ENCODE measurements around the gene RPS23. TPM values are rescaled to one million over a fixed set of nuclear protein-coding genes. Genes with fewer than 3 reads are reported as not detected.

RPS23 gene
- total and polyA plus RNA-seq, 2 of the 8 experiments (the other 6 are each of a cell fraction or from before 2014, with no cell fraction given): 2,559 to 4,867 TPM

DNA sequence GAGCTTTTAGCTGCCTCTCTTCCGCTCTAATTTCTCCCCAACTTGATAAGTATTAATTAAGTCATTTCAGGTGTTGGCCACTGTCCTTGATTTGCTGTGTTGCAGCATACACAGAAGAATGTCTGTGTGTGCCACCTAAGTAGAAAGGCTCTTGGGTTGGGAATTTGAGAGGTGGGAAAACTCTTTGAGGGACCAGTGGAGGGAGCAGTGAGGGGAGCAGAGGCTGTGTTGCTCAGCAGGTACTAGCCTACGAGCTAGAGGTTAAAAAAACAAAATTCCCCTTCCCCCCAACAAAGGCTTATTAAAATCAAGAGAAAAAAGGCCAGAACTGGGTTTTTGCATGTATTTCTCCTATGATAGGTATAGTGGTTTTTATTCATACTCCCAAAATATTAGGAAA is 20.9 kb downstream of the RPS23 start:
- no peak for DNase-seq (ENCODE audit: low read depth in 1 of 2, low spot score in 2 of 2)
- 72% methylated on average over 2 of the region's 2 CpGs; no CpG with 5 or more reads in 1 of the 2 experiments for WGBS, 2 experiments (ENCODE audit: extremely low coverage in 1 of 2, insufficient coverage in 1 of 2, insufficient read length in 1 of 2, insufficient replicate concordance in 2 of 2, low coverage in 1 of 2, low lambda C conversion rate in 2 of 2, missing lambda C conversion rate in 1 of 2)
- Histone ChIP-seq H2BK20ac (ENCODE audit: low read length) (0 out of 2 replicates have a peak overlapping the region, but pooled peaks have one; percentile 21), H3K23ac (ENCODE audit: insufficient read length) (no peak overlapping the region), H2BK15ac (ENCODE audit: low read length) (no peak overlapping the region), H4K20me1 (replicated peaks in 1 of 2; ENCODE audit: control insufficient read depth in 1 of 2, insufficient read depth in 2 of 2, low read length in 2 of 2) (no peaks in the 10 kb centered on the region), H3K4me3 (ENCODE audit: extremely low read depth in 1 of 4, insufficient read depth in 2 of 4, low read depth in 3 of 4, low read length in 4 of 4) (no peak overlapping the region), H3K56ac (replicated peaks; ENCODE audit: insufficient read length, low read depth, low read length) (no peak overlapping the region), H3K9me3 (ENCODE audit: insufficient read depth in 2 of 2, low read depth in 1 of 2, low read length in 1 of 2) (no peaks in the 10 kb centered on the region), H3K9ac (replicated peaks in 1 of 4; ENCODE audit: extremely low read depth in 1 of 4, low read depth in 3 of 4, low read length in 3 of 4) (no peak overlapping the region), H2AK5ac (ENCODE audit: low read depth, low read length) (no peak overlapping the region), H4K8ac (ENCODE audit: extremely low read depth, insufficient read depth, low read length) (no peak overlapping the region), H3K36me3 (ENCODE audit: control insufficient read depth in 2 of 4, insufficient read depth in 4 of 4, low read length in 3 of 4) (no peaks in the 10 kb centered on the region), H4K91ac (replicated peaks; ENCODE audit: insufficient read length, low read length) (no peak overlapping the region), H4K5ac (ENCODE audit: insufficient read length, low read depth, low read length) (no peak overlapping the region), H2BK5ac (ENCODE audit: low read depth, low read length) (no peak overlapping the region), H3K79me2 (ENCODE audit: control insufficient read depth in 1 of 2, insufficient read depth in 2 of 2, low read length in 2 of 2) (no peaks in the 10 kb centered on the region), H3K18ac (ENCODE audit: extremely low read depth, low read length) (no peak overlapping the region), H3K14ac (ENCODE audit: insufficient read length) (no peak overlapping the region), H3K4me1 (replicated peaks in 1 of 4; ENCODE audit: control insufficient read depth in 3 of 4, insufficient read depth in 4 of 4, low read length in 3 of 4) (peaks cover 0 to 14% (median 6%) of the 10 kb centered on the region in 4 experiments), H3K27me3 (replicated peaks in 1 of 4; ENCODE audit: control insufficient read depth in 3 of 4, extremely low read depth in 1 of 4, insufficient read depth in 3 of 4, low read length in 3 of 4) (no peaks in the 10 kb centered on the region), H3K23me2 (ENCODE audit: low read depth, low read length) (no peaks in the 10 kb centered on the region), H3K27ac (ENCODE audit: low read depth, low read length) (no peak overlapping the region), H3K4me2 (ENCODE audit: insufficient read depth in 1 of 2, low read depth in 2 of 2, low read length in 2 of 2) (0 out of 4 replicates have a peak overlapping the region, but pooled peaks of 1 of the 2 experiments have one; percentile 7), H3K79me1 (ENCODE audit: low read depth, low read length) (no peaks in the 10 kb centered on the region), H2BK120ac (replicated peaks; ENCODE audit: low read depth, low read length) (no peak overlapping the region), H2AFZ (ENCODE audit: low read length) (no peak overlapping the region), H2BK12ac (ENCODE audit: low read depth, low read length) (0 out of 2 replicates have a peak overlapping the region, but pooled peaks have one; percentile 35), H3K4ac (replicated peaks; ENCODE audit: insufficient read length, low read depth, low read length) (no peak overlapping the region)
- FAIRE-seq: peak; percentile 24
- TF ChIP-seq, protein P1, sequence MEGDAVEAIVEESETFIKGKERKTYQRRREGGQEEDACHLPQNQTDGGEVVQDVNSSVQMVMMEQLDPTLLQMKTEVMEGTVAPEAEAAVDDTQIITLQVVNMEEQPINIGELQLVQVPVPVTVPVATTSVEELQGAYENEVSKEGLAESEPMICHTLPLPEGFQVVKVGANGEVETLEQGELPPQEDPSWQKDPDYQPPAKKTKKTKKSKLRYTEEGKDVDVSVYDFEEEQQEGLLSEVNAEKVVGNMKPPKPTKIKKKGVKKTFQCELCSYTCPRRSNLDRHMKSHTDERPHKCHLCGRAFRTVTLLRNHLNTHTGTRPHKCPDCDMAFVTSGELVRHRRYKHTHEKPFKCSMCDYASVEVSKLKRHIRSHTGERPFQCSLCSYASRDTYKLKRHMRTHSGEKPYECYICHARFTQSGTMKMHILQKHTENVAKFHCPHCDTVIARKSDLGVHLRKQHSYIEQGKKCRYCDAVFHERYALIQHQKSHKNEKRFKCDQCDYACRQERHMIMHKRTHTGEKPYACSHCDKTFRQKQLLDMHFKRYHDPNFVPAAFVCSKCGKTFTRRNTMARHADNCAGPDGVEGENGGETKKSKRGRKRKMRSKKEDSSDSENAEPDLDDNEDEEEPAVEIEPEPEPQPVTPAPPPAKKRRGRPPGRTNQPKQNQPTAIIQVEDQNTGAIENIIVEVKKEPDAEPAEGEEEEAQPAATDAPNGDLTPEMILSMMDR (IDR thresholded peaks at IDR 0.05; ENCODE audit: control extremely low read depth in 1 of 3, insufficient read depth in 1 of 3, low read depth in 1 of 3, low read length in 3 of 3): peak in 2 of 3 experiments; percentile 17 to 20; a peak in 2 of 4 replicates
- peak; percentile 18 to 24; a peak in 2 of 4 replicates for TF ChIP-seq RAD21 (IDR thresholded peaks at IDR 0.05 in 1 of 2, conservative IDR thresholded peaks at IDR 0.05 in 1 of 2; ENCODE audit: low read depth in 2 of 2, low read length in 2 of 2)
- TF ChIP-seq RXRA (IDR thresholded peaks at IDR 0.05; ENCODE audit: insufficient read depth, low read depth, low read length): no peak
- POLR2A ChIA-PET (ENCODE audit: partially characterized antibody): interaction anchor here (1.3 to 5.5 kb wide), 6 partner anchors 9 to 37 kb away, joined by 6 to 42 read pairs (median 10); partner anchors contain the start of gene RPS23
- CTCF ChIA-PET (ENCODE audit: partially characterized antibody): interaction anchor here (0.8 to 5.6 kb wide), 13 partner anchors 10 to 498 kb away, joined by 3 to 37 read pairs (median 6); no protein-coding TSS in a partner anchor
